IPS-15b (cell line): ENCODE measurements around the gene EFCAB11.
"Not testable (repeated sequence)": the region's sequence is repeated elsewhere in the genome, so short reads cannot be mapped to it uniquely, and the experiment has no call there.

Source experiments
- H3K27me3 ChIP-seq: one replicate; pipeline ENCODE4 v1.6.1; 2013; ENCODE audit warnings: low read length; ENCODE audit not compliant: control insufficient read depth, insufficient read depth
- H3K36me3 ChIP-seq: one replicate; pipeline ENCODE4 v1.6.1; 2013; ENCODE audit warnings: low read length; ENCODE audit not compliant: control insufficient read depth, insufficient read depth
- H3K4me1 ChIP-seq: one replicate; pipeline ENCODE4 v1.6.1; 2013; ENCODE audit warnings: mild to moderate bottlenecking, low read length; ENCODE audit not compliant: control insufficient read depth, insufficient read depth
- H3K4me3 ChIP-seq: one replicate; pipeline ENCODE4 v1.5.1; 2013; ENCODE audit warnings: low read depth, low read length
- H3K9ac ChIP-seq: one replicate; pipeline ENCODE4 v1.6.1; 2013; ENCODE audit warnings: low read depth, mild to moderate bottlenecking, low read length
- H3K9me3 ChIP-seq: one replicate; pipeline ENCODE4 v1.6.1; 2013; ENCODE audit warnings: mild to moderate bottlenecking, low read length; ENCODE audit not compliant: control insufficient read depth, insufficient read depth

EFCAB11 gene

DNA sequence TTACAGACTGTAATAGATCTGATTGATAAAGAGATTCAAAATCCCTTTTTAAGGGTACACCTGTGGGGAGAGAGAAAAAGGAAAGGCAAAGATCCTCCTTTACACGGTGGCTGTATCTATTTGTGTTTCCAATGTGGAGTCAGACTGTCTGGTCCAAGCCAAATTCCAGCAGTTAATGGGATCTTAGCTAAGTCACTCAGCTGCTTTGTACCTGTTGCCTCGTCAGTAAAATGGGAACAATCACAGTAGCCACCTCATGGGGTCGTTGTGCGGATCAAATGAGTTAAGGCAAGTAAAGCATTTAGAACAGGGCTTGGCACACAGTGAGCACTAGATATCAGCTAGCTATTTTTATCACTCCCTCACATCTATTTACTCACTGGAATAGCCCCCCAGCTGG lies 46.9 kb downstream of the EFCAB11 start:
- Histone ChIP-seq H3K36me3 (no peaks in the 10 kb centered on the region), H3K4me1 (peaks cover 20% of the 10 kb centered on the region), H3K9ac (no peak overlapping the region), H3K9me3 (no peaks in the 10 kb centered on the region), H3K4me3 (no peak overlapping the region), H3K27me3 (no peaks in the 10 kb centered on the region)

DNA sequence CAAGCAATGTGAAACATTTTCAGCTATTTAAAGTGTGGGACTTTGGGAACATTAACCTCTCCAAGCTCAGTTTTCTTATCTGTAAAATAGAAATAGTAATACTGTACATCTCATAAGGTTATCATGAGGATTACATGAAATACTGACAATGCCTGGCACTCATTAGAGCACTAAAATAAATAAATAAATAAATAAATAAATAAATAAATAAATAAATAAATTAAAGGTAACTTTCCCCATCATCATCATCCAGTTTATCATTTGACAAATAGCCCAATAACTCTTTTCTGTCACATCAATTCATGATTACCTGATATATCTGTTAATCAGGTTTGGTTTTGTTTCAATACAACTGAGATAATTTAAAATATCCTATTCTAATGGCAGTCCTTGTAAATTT lies 48.5 kb downstream of the EFCAB11 start:
- Histone ChIP-seq H3K4me3 (no peak overlapping the region), H3K36me3 (no peaks in the 10 kb centered on the region), H3K27me3 (no peaks in the 10 kb centered on the region), H3K4me1 (peaks cover 8% of the 10 kb centered on the region), H3K9me3 (no peaks in the 10 kb centered on the region), H3K9ac (no peak overlapping the region)

DNA sequence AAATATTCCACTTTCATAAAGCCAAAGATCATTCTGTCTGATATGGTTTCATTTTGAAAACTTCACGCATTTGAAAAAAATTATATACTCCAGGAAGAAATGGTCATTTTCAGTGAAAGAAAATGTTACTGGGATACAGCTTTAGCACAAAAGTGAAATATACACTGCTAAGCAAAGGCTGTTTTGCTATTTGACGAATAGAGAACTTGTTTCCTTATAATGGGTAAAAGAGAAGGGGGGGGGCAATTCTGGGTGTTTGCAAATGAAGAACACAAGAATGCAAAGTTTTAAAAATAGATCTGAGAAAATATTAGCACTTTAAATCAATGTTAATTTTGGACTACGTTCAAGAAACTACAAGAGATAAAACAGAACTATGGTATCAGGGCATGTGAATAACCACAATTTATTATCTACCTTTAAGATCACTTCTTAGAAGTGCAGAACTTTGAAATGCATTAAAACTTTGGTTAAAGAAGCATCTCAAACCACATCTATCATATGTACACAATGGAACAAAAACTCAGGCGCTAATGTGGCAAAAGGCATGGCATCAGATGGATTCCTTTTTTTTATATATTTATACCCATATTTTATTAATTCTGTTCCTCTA lies 51.1 kb downstream of the EFCAB11 start:
- H3K9me3 ChIP-seq = no peaks in the 10 kb centered on the region
- no peak overlapping the region for H3K4me3 ChIP-seq
- H3K9ac ChIP-seq = no peak overlapping the region
- no peaks in the 10 kb centered on the region for H3K36me3 ChIP-seq
- no peaks in the 10 kb centered on the region for H3K27me3 ChIP-seq
- H3K4me1 ChIP-seq = peaks cover 3% of the 10 kb centered on the region

DNA sequence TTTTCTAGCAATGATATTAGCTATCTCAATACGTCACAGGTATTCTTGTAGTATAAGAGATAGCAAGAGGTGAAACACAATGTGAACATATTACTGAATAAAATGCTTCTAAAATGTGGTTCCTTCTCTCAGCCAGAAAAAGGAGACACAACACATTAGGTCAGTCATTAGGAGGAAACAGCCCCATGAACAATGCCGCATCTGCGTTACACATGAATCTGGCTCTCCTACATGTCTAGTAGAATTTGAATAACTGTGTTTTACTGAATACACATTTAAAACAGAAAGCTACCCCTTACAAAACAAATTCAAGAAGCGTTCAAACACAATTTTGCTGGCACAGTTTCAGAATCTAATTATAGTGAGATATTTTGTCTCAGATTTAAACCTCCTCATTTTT lies 51.6 kb downstream of the EFCAB11 start:
- no peaks in the 10 kb centered on the region for H3K27me3 ChIP-seq
- H3K9ac ChIP-seq = no peak overlapping the region
- no peaks in the 10 kb centered on the region for H3K9me3 ChIP-seq
- H3K4me3 ChIP-seq = no peak overlapping the region
- no peaks in the 10 kb centered on the region for H3K36me3 ChIP-seq
- H3K4me1 ChIP-seq = peaks cover 2% of the 10 kb centered on the region

DNA sequence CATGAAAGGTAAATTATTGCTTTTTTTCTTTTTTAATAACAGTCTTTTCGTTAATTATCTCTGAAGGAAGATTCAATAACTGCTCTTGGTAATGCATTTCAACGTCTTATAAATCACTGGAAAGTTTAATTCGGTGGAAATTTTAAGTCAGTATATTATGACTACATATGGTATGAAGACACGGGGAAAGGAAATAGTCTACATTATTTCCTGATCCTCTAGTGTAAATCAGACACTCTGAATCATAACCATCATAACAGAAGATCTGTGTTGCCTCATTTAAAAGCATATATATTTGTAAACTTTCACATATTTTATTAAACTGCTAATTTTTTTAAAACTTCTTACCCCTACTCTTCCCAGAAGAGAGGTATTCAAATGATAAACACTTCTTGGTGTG lies 53.7 kb downstream of the EFCAB11 start:
- H3K27me3 ChIP-seq = no peaks in the 10 kb centered on the region
- no peak overlapping the region for H3K9ac ChIP-seq

DNA sequence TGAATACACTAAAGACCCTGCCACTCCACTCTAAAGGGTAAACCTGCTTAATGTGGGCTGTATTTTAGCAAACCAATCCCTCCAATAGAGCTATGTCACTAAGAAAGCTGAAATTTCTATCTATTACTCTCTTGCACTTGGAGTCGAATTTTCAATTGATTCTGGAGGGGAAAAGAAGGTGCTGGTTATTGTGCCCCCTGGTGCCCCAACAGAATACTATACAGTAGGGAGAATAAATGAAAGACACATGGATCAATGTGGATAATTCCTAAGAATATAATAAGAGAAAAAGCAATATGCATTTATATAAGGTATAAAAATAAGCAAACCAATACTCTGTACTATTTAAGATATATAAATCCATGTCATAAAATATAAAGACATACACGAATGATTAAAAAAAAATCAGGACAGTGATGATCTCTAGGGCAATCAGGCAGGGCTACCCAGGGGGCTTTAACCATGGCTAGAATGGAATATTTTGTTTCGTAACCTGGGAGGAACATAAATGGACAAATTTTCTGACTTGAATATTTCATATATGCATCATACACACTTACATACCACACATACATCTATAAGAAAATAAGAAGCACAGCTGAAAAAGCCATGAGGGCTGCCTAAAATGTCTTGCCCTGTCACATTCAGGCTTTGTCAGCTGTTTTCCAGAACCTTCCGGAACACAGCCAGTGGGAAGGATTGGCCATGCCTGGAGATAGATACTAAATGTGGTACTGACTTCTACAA lies 54.4 kb downstream of the EFCAB11 start:
- H3K9ac ChIP-seq = no peak overlapping the region

More for the DNA sequence above, 53.7 kb downstream of the EFCAB11 start:
- Histone ChIP-seq H3K9me3 (no peaks in the 10 kb centered on the region), H3K4me1 (no peaks in the 10 kb centered on the region), H3K4me3 (no peak overlapping the region), H3K36me3 (no peaks in the 10 kb centered on the region)

DNA sequence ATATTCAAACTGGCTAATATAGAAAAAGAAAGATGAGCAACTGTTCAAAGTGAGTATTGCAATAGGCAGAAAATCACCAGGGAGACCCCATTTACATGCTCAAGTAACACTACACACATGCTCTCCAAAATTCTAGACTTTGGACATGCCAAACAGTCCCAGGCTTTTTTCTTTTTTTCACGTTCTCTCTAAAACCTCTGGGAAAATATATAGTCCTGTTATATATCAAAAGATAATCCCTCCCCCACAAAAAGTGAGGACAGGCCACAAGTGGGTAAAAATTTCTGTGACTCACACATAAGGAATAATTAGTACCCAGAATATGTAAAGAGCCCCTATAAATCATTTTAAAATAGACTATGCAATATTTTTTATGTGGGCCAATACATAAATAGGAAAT lies 55.2 kb downstream of the EFCAB11 start:
- no peaks in the 10 kb centered on the region for H3K36me3 ChIP-seq
- no peak overlapping the region for H3K4me3 ChIP-seq
- no peaks in the 10 kb centered on the region for H3K4me1 ChIP-seq
- no peaks in the 10 kb centered on the region for H3K9me3 ChIP-seq
- H3K27me3 ChIP-seq = no peaks in the 10 kb centered on the region
- H3K9ac ChIP-seq = no peak overlapping the region

More for the DNA sequence above, 54.4 kb downstream of the EFCAB11 start:
- Histone ChIP-seq H3K36me3 (no peaks in the 10 kb centered on the region), H3K4me1 (no peaks in the 10 kb centered on the region), H3K4me3 (no peak overlapping the region), H3K27me3 (no peaks in the 10 kb centered on the region), H3K9me3 (no peaks in the 10 kb centered on the region)

DNA sequence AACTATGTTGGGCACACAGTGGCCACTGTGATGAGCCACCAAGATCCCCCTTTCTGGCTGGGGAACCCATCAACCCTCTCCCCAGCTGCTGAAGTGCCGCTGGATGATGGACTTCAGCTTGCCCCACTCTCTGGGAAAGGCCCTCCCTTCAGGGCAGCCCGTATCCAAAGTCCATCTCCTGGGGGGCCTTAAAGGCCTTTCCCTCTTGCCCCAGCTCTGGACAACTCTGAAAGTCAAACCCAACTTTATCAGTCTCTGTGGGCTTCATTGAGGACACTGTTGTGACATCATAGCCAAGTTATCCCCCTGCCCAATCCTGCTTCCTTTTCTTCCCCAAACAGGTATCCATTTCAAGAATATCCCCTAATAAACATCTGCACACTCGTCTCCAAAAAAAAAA lies 61.1 kb downstream of the EFCAB11 start:
- not testable (repeated sequence) for H3K9ac ChIP-seq, H3K9me3 ChIP-seq, H3K27me3 ChIP-seq, H3K4me1 ChIP-seq, H3K36me3 ChIP-seq, H3K4me3 ChIP-seq

DNA sequence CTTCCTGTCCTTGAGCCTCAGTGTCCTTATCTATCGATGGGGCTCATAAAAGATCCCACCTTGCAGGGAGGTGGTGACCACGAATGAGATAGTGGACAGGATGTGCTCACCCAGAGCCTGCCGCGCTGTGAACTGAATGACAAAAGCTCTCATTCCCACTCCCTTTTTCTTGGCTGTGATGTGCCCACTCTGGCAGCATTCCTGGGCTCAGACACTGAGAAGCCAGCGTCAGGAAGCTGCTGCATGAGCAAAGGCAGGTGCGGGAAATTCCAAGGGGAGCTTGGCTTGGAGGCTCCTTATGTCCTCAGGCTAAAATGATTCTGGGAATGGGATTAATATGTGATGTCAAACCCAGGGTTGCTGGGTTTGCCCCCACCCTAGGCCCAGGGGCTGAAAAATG lies 61.6 kb downstream of the EFCAB11 start:
- no peaks in the 10 kb centered on the region for H3K4me1 ChIP-seq
- no peaks in the 10 kb centered on the region for H3K9me3 ChIP-seq
- H3K9ac ChIP-seq = no peak overlapping the region
- H3K4me3 ChIP-seq = no peak overlapping the region
- H3K36me3 ChIP-seq = no peaks in the 10 kb centered on the region
- H3K27me3 ChIP-seq = no peaks in the 10 kb centered on the region

DNA sequence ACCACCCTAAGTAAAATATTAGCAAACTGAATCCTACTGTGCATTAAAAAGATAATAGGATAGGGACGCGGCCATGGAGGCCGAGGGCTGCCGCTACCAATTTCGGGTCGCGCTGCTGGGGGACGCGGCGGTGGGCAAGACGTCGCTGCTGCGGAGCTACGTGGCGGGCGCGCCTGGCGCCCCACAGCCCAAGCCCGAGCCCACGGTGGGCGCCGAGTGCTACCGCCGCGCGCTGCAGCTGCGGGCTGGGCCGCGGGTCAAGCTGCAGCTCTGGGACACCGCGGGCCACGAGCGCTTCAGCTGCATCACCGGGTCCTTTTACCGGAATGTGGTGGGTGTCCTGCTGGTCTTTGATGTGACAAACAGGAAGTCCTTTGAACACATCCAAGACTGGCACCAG lies 62.8 kb downstream of the EFCAB11 start:
- H3K36me3 ChIP-seq, H3K4me3 ChIP-seq, H3K9me3 ChIP-seq, H3K4me1 ChIP-seq, H3K9ac ChIP-seq, H3K27me3 ChIP-seq: not testable (repeated sequence)

DNA sequence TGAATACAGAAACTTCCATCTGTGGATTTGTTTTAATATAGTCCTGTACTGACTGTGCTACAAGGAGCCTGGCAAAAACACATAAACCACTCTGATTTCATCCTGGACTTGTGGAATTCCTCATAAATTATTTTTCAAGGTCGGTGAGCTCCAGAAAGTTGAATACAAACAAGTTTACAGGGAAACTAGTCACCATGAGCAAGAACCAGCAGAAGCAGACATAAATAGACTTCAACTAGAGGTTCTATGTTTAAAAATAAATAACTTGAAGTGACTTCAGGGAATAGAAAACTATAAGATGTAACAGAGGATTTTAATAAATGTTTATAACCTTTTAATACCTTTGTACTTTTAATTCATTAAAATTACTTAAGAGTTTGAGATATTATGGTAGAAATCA lies 63.5 kb downstream of the EFCAB11 start:
- no peaks in the 10 kb centered on the region for H3K4me1 ChIP-seq
- H3K4me3 ChIP-seq = no peak overlapping the region
- no peaks in the 10 kb centered on the region for H3K27me3 ChIP-seq
- H3K36me3 ChIP-seq = no peaks in the 10 kb centered on the region
- H3K9ac ChIP-seq = no peak overlapping the region
- H3K9me3 ChIP-seq = no peaks in the 10 kb centered on the region

DNA sequence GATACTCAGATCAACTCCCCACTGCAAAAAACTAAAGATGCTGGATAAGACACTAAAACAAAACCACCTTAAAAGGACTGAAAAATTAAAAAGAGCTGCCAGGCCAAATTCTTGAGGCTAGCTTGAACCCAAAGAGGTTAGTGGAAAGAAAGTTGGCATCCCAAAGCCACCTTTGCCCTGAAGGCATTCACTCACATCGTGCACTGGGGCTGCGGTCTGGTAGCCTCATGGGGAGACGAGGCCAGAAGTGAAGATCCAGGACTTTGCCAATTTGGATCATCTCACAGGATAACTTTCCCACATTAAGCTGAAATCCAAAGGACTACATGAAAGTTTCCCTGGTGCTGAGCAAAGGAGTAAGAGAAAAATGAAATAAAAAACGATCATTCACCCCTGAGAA lies 63.9 kb downstream of the EFCAB11 start:
- Histone ChIP-seq H3K27me3 (no peaks in the 10 kb centered on the region), H3K36me3 (no peaks in the 10 kb centered on the region), H3K9me3 (no peaks in the 10 kb centered on the region), H3K4me1 (no peaks in the 10 kb centered on the region), H3K4me3 (no peak overlapping the region), H3K9ac (no peak overlapping the region)
